ENCODE measurements around the gene SLC10A6. TPM values are rescaled to one million over a fixed set of nuclear protein-coding genes. Genes with fewer than 3 reads are reported as not detected.

SLC10A6 gene
- total RNA-seq, 1 donor from 2014 or later, result not detected

DNA sequence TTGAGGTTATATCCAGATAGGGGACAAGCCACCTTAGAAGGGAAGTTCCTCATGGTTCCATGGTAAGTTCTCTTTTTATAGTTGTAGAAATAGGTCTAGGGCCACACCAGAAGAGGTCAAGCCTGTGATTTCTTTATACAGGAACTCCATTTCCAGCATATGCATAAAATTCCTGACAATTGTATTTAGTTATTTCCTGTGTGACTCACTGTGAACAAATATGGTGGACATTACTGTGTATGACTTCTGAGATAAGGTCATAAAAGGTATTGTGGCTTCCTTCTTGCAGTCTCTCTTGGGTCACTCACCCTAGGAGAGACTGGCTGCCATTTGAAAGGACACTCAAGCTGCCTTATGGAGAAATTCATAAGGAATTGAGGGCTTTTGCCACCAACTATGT lies 45.3 kb upstream of the SLC10A6 start:
- TF ChIP-seq, protein P1, sequence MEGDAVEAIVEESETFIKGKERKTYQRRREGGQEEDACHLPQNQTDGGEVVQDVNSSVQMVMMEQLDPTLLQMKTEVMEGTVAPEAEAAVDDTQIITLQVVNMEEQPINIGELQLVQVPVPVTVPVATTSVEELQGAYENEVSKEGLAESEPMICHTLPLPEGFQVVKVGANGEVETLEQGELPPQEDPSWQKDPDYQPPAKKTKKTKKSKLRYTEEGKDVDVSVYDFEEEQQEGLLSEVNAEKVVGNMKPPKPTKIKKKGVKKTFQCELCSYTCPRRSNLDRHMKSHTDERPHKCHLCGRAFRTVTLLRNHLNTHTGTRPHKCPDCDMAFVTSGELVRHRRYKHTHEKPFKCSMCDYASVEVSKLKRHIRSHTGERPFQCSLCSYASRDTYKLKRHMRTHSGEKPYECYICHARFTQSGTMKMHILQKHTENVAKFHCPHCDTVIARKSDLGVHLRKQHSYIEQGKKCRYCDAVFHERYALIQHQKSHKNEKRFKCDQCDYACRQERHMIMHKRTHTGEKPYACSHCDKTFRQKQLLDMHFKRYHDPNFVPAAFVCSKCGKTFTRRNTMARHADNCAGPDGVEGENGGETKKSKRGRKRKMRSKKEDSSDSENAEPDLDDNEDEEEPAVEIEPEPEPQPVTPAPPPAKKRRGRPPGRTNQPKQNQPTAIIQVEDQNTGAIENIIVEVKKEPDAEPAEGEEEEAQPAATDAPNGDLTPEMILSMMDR (IDR thresholded peaks at IDR 0.05), result no peak
- H3K36me3 Mint-ChIP-seq (ENCODE audit: unreplicated experiment), result no peaks in the 10 kb centered on the region
- no peak overlapping the region for H3K27ac Mint-ChIP-seq (ENCODE audit: unreplicated experiment)
- no peaks in the 10 kb centered on the region for H3K9me3 Mint-ChIP-seq (ENCODE audit: unreplicated experiment)
- no peak overlapping the region for H3K4me3 Mint-ChIP-seq (ENCODE audit: unreplicated experiment)
- H3K4me1 Mint-ChIP-seq (ENCODE audit: unreplicated experiment), result peaks cover 17% of the 10 kb centered on the region
- H3K27me3 Mint-ChIP-seq (ENCODE audit: unreplicated experiment), result no peaks in the 10 kb centered on the region
- no peak for DNase-seq (ENCODE audit: extremely low spot score, unreplicated experiment)

DNA sequence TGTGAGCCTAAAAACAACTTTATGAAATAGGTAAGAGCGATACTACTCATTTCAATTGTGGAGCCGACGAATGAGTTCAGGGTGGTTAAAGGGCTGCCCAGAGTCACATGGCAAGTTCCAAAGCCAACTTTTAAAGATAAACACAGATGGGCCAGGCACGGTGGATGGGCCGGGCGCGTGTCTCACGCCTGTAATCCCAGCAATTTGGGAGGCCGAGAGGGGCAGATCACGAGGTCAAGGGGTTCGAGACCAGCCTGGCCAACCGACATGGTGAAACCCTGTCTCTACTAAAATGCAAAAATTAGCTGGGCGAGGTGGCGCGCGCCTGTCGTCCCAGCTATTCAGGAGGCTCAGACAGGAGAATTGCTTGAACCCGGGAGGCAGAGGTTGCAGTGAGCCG lies 44.0 kb upstream of the SLC10A6 start:
- no peak for DNase-seq (ENCODE audit: extremely low spot score, unreplicated experiment)
- H3K27ac Mint-ChIP-seq (ENCODE audit: unreplicated experiment), result peak overlapping the region; percentile 62
- TF ChIP-seq, protein P1 (IDR thresholded peaks at IDR 0.05), result no peak
- H3K9me3 Mint-ChIP-seq (ENCODE audit: unreplicated experiment), result no peaks in the 10 kb centered on the region
- no peaks in the 10 kb centered on the region for H3K27me3 Mint-ChIP-seq (ENCODE audit: unreplicated experiment)
- H3K36me3 Mint-ChIP-seq (ENCODE audit: unreplicated experiment), result no peaks in the 10 kb centered on the region
- H3K4me3 Mint-ChIP-seq (ENCODE audit: unreplicated experiment), result peak overlapping the region; percentile 80
- peaks cover 17% of the 10 kb centered on the region for H3K4me1 Mint-ChIP-seq (ENCODE audit: unreplicated experiment)

DNA sequence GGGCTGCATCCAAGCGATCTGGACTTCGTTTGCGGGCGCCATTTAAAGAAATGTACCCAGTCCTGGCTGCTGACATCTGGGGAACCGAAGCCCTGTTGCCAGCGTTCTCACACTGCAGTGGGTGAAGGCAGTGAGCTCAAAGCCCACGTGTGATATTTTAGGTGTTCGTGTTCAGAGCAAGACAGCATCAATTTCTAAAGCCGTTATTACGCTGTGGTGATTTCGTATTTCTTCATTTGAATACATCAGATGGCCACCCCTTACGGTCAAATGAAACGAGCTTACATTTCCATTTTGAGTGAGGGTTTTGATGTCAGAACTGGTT lies 43.4 kb upstream of the SLC10A6 start:
- Mint-ChIP-seq H3K4me1 (ENCODE audit: unreplicated experiment) (peaks cover 17% of the 10 kb centered on the region), H3K27ac (ENCODE audit: unreplicated experiment) (peak overlapping the region; percentile 62), H3K9me3 (ENCODE audit: unreplicated experiment) (no peaks in the 10 kb centered on the region), H3K4me3 (ENCODE audit: unreplicated experiment) (peak overlapping the region; percentile 80), H3K36me3 (ENCODE audit: unreplicated experiment) (no peaks in the 10 kb centered on the region), H3K27me3 (ENCODE audit: unreplicated experiment) (no peaks in the 10 kb centered on the region)
- DNase-seq (ENCODE audit: extremely low spot score, unreplicated experiment), result no peak
- TF ChIP-seq, protein P1 (IDR thresholded peaks at IDR 0.05), result no peak

DNA sequence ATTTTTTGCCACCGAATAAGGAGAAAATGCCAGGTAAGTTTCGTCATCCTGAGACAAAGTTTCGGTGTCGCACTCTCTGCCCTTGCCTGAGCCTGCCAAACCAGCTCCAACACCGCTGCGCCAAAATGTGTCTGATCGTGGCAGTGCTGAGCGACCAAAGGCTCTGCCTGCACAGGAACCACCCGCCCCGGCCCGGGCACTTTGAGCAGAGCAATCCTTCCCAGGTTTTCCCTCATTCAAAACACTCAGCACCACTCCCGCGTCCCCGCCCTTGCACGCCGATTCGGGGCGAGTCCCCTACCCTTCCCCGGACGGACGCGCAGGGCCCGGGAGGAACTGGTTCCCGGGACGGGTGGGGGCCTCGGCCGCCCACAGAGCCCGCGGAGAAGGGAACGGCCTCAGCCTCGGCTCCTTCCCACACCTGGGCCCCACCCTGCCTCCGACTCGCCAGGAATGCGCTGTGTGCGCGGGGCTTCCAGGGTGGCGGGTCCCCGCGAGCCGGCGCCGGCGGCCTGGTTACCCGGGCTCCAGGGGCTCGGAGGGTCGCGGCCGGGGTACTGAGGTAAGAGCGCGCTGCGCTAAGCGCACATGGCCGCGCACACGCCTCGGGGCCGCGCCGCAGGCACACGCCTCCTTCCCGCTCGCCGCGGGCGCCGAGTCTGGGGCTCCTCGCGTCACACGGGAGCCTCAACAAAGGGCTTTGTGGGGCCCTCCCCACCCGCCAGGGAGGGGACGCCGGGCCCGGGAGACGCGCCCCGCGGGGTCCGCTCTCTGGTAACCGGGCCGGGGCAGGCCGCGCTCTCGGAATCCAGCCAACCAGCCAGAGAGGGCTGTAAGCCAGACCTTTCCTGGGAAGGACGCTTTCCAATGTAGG lies 42.8 kb upstream of the SLC10A6 start, which contains the start of gene C4orf36:
C4orf36 (minus strand) TSS at position 661 of the 874 bp plus-strand sequence. CDS start 902 bp downstream, outside the sequence.
- DNase-seq (ENCODE audit: extremely low spot score, unreplicated experiment), result no peak
- Mint-ChIP-seq H3K4me3 (ENCODE audit: unreplicated experiment) (peak within 1 kb of the TSS; percentile 80), H3K4me1 (ENCODE audit: unreplicated experiment) (peaks cover 17% of the 10 kb centered on the region), H3K9me3 (ENCODE audit: unreplicated experiment) (no peaks in the 10 kb centered on the region), H3K36me3 (ENCODE audit: unreplicated experiment) (no peaks in the 10 kb centered on the region), H3K27ac (ENCODE audit: unreplicated experiment) (peak within 1 kb of the TSS; percentile 62), H3K27me3 (ENCODE audit: unreplicated experiment) (no peaks in the 10 kb centered on the region)
- TF ChIP-seq, protein P1 (IDR thresholded peaks at IDR 0.05), result no peak

DNA sequence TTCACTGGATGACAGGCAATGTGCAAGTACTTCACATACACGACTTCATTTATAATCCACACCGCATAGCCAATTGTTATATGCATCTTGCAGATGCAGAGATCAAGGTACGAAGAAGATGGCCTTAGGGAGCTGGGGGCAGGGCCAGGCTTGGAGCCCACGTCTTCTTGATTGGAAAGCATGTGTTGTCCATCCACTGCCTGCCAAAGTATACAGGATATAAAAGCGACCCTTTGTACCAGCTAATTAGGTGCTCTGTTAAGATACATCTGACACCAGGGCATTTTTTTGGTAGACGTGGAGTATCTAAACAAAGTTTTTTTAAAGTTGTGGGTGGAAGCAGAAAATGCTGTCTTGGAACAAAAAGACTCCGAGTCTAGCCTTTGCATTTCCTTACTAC lies 41.6 kb upstream of the SLC10A6 start:
- TF ChIP-seq, protein P1 (IDR thresholded peaks at IDR 0.05), result no peak
- no peak for DNase-seq (ENCODE audit: extremely low spot score, unreplicated experiment)
- H3K4me3 Mint-ChIP-seq (ENCODE audit: unreplicated experiment), result peak overlapping the region; percentile 50
- no peaks in the 10 kb centered on the region for H3K9me3 Mint-ChIP-seq (ENCODE audit: unreplicated experiment)
- no peaks in the 10 kb centered on the region for H3K27me3 Mint-ChIP-seq (ENCODE audit: unreplicated experiment)
- peaks cover 17% of the 10 kb centered on the region for H3K4me1 Mint-ChIP-seq (ENCODE audit: unreplicated experiment)
- H3K27ac Mint-ChIP-seq (ENCODE audit: unreplicated experiment), result no peak overlapping the region
- H3K36me3 Mint-ChIP-seq (ENCODE audit: unreplicated experiment), result no peaks in the 10 kb centered on the region

Measured in osteocyte (in vitro differentiated cells).